8988T (cell line): ENCODE measurements around the gene RPP14.
"Not testable (repeated sequence)": the region's sequence is repeated elsewhere in the genome, so short reads cannot be mapped to it uniquely, and the experiment has no call there.

ENCODE experiments used
- DNase-seq: peaks from one replicate; pipeline ENCODE4 v3.0.0; 2011

RPP14 gene

GRCh38 chr3:58305882-58306711 lies at the start of gene RPP14, which contains the start of gene HTD2:
RPP14 (plus strand) TSS chr3:58306245; CDS start chr3:58310330, 4,085 bp downstream.
HTD2 (plus strand) TSS chr3:58306520; CDS start chr3:58317614, 11,094 bp downstream.
- DNase-seq: peak; percentile 82

GRCh38 chr3:58256511-58256910 lies 49.5 kb upstream of the RPP14 start:
- no peak for DNase-seq

- DNase-seq: no peak
Observed at GRCh38 chr3:58258392-58259055, 47.5 kb upstream of the RPP14 start.

- no peak for DNase-seq
Observed at GRCh38 chr3:58260261-58260731, 45.7 kb upstream of the RPP14 start.

- no peak for DNase-seq
Observed at GRCh38 chr3:58260733-58261132, 45.3 kb upstream of the RPP14 start.

GRCh38 chr3:58261954-58262666 lies 43.9 kb upstream of the RPP14 start:
- DNase-seq: no peak

- no peak for DNase-seq
Observed at GRCh38 chr3:58266577-58266976, 39.5 kb upstream of the RPP14 start.

GRCh38 chr3:58267543-58267942 lies 38.5 kb upstream of the RPP14 start:
- not testable (repeated sequence) for DNase-seq

GRCh38 chr3:58269356-58269755 lies 36.7 kb upstream of the RPP14 start:
- DNase-seq: no peak

- no peak for DNase-seq
Observed at GRCh38 chr3:58270485-58270884, 35.6 kb upstream of the RPP14 start.

- peak; percentile 66 for DNase-seq
Observed at GRCh38 chr3:58271901-58272501, 34.0 kb upstream of the RPP14 start.

- no peak for DNase-seq
Observed at GRCh38 chr3:58272891-58273290, 33.2 kb upstream of the RPP14 start.

- not testable (repeated sequence) for DNase-seq
Observed at GRCh38 chr3:58273362-58273761, 32.7 kb upstream of the RPP14 start.

GRCh38 chr3:58274027-58274614 lies 31.9 kb upstream of the RPP14 start:
- DNase-seq: no peak

- no peak for DNase-seq
Observed at GRCh38 chr3:58281069-58281468, 25.0 kb upstream of the RPP14 start.

GRCh38 chr3:58285334-58285733 lies 20.7 kb upstream of the RPP14 start:
- no peak for DNase-seq

GRCh38 chr3:58287354-58287753 lies 18.7 kb upstream of the RPP14 start:
- DNase-seq: no peak

GRCh38 chr3:58288011-58288728 lies 17.9 kb upstream of the RPP14 start:
- DNase-seq: no peak

GRCh38 chr3:58288964-58289613 lies 17.0 kb upstream of the RPP14 start:
- not testable (repeated sequence) for DNase-seq

- DNase-seq: not testable (repeated sequence)
Observed at GRCh38 chr3:58290446-58290845, 15.6 kb upstream of the RPP14 start.

- DNase-seq: no peak
Observed at GRCh38 chr3:58291671-58292338, 14.2 kb upstream of the RPP14 start.
